HEK293 (cell line): ENCODE data around the gene HSD17B12.

ENCODE experiments used
- BCL11A ChIP-seq: fragments of 450-650 bp; formaldehyde crosslinking; IDR thresholded peaks from 2 replicates; pipeline ENCODE4 v1.5.1; 2016; ENCODE audit warnings: low read depth, missing biosample characterization, missing genetic modification characterization
- GLI2 ChIP-seq: fragments of 450-650 bp; formaldehyde crosslinking; IDR thresholded peaks from 2 replicates; pipeline ENCODE4; 2017; ENCODE audit warnings: missing biosample characterization, missing genetic modification characterization, low read depth, borderline replicate concordance
- MEIS1 ChIP-seq: sonication (generic); formaldehyde crosslinking; IDR thresholded peaks from 2 replicates; pipeline ENCODE4 v1.8.1; 2022; ENCODE audit warnings: missing genetic modification reagents, mild to moderate bottlenecking, borderline replicate concordance
- ZBTB44 ChIP-seq: fragments of 450-650 bp; IDR thresholded peaks from 2 replicates; pipeline ENCODE4 v1.5.1; 2018; ENCODE audit warnings: missing biosample characterization, mild to moderate bottlenecking, missing genetic modification characterization
- ZNF214 ChIP-seq: fragments of 450-650 bp; formaldehyde crosslinking; IDR thresholded peaks from 2 replicates; pipeline ENCODE4 v1.5.1; 2017; ENCODE audit warnings: missing biosample characterization, mild to moderate bottlenecking, missing genetic modification characterization, borderline replicate concordance
- ZNF280D ChIP-seq: fragments of 450-650 bp; formaldehyde crosslinking; IDR thresholded peaks from 2 replicates; pipeline ENCODE4 v1.5.1; 2016; ENCODE audit warnings: missing biosample characterization, missing genetic modification characterization
- ZSCAN23 ChIP-seq: fragments of 450-650 bp; formaldehyde crosslinking; IDR thresholded peaks from 2 replicates; pipeline ENCODE4 v1.5.1; 2016; ENCODE audit warnings: missing biosample characterization, missing genetic modification characterization
- TF ChIP-seq, protein P1 (sequence below): fragments of 450-650 bp; formaldehyde crosslinking; IDR thresholded peaks from 2 replicates; pipeline ENCODE4 v1.5.1; 2016; ENCODE audit warnings: missing biosample characterization, missing genetic modification characterization
- TF ChIP-seq, protein P2 (sequence below): fragments of 450-650 bp; formaldehyde crosslinking; IDR thresholded peaks from 2 replicates; pipeline ENCODE4 v1.5.1; 2016; ENCODE audit warnings: missing biosample characterization, missing genetic modification characterization

DNA sequence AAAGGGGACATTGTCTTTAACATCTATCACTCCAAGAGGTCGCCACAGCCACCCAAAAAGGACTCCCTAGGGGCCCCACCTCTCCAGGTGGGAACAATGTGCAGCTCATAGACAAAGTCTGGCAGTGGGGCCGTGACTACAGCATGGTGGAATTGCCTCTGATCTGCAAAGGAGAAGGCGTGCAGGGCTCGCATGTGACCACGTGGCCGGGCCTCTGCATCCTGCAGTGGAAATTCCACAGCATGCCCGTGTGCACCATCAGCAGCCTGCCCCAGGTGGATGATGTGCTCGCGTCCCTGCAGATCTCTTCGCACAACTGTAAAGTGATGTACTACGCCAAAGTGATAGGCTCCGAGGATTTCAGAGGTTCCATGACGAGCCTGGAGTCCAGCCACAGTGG, 218.6 kb downstream of the HSD17B12 start:
- no peak for TF ChIP-seq ZBTB44 (tag by site-specific recombination)
- TF ChIP-seq, protein P1, sequence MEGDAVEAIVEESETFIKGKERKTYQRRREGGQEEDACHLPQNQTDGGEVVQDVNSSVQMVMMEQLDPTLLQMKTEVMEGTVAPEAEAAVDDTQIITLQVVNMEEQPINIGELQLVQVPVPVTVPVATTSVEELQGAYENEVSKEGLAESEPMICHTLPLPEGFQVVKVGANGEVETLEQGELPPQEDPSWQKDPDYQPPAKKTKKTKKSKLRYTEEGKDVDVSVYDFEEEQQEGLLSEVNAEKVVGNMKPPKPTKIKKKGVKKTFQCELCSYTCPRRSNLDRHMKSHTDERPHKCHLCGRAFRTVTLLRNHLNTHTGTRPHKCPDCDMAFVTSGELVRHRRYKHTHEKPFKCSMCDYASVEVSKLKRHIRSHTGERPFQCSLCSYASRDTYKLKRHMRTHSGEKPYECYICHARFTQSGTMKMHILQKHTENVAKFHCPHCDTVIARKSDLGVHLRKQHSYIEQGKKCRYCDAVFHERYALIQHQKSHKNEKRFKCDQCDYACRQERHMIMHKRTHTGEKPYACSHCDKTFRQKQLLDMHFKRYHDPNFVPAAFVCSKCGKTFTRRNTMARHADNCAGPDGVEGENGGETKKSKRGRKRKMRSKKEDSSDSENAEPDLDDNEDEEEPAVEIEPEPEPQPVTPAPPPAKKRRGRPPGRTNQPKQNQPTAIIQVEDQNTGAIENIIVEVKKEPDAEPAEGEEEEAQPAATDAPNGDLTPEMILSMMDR (tag by site-specific recombination): no peak
- no peak for TF ChIP-seq GLI2 (tag by site-specific recombination)
- TF ChIP-seq, protein P2, sequence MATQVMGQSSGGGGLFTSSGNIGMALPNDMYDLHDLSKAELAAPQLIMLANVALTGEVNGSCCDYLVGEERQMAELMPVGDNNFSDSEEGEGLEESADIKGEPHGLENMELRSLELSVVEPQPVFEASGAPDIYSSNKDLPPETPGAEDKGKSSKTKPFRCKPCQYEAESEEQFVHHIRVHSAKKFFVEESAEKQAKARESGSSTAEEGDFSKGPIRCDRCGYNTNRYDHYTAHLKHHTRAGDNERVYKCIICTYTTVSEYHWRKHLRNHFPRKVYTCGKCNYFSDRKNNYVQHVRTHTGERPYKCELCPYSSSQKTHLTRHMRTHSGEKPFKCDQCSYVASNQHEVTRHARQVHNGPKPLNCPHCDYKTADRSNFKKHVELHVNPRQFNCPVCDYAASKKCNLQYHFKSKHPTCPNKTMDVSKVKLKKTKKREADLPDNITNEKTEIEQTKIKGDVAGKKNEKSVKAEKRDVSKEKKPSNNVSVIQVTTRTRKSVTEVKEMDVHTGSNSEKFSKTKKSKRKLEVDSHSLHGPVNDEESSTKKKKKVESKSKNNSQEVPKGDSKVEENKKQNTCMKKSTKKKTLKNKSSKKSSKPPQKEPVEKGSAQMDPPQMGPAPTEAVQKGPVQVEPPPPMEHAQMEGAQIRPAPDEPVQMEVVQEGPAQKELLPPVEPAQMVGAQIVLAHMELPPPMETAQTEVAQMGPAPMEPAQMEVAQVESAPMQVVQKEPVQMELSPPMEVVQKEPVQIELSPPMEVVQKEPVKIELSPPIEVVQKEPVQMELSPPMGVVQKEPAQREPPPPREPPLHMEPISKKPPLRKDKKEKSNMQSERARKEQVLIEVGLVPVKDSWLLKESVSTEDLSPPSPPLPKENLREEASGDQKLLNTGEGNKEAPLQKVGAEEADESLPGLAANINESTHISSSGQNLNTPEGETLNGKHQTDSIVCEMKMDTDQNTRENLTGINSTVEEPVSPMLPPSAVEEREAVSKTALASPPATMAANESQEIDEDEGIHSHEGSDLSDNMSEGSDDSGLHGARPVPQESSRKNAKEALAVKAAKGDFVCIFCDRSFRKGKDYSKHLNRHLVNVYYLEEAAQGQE (tag by site-specific recombination): no peak
- TF ChIP-seq ZSCAN23: no peak
- TF ChIP-seq BCL11A (tag by site-specific recombination): no peak
- TF ChIP-seq MEIS1 (CRISPR knock-in tag): no peak
- no peak for TF ChIP-seq ZNF214 (tag by site-specific recombination)
- TF ChIP-seq ZNF280D (tag by site-specific recombination): no peak
